GM12878 (cell line): ENCODE measurements around the gene YWHAQ. TPM values are rescaled to one million over a fixed set of nuclear protein-coding genes. Genes with fewer than 3 reads are reported as not detected.
A peak's percentile ranks its signal among the peaks of the same experiment; 100 is the strongest.

Source experiments
- ATF7 ChIP-seq: fragments of 450-650 bp; IDR thresholded peaks from 2 replicates; pipeline ENCODE4 v1.6.1; 2016; ENCODE audit warnings: low read depth, mild to moderate bottlenecking
- CEBPZ ChIP-seq: fragments of 150-350 bp; IDR thresholded peaks from 2 replicates; pipeline ENCODE4 v1.6.1; 2016; ENCODE audit warnings: low read depth, low read length
- GABPA ChIP-seq: IDR thresholded peaks from 2 replicates; pipeline ENCODE4 v1.6.1; 2014; ENCODE audit warnings: antibody characterized with exemption, low read depth, mild to moderate bottlenecking, inconsistent platforms
- JUND ChIP-seq: IDR thresholded peaks from 2 replicates; pipeline ENCODE4 v1.6.1; 2012; ENCODE audit warnings: low read depth, mild to moderate bottlenecking, low read length, improper control_type of control experiment, moderate library complexity
- MTA2 ChIP-seq: fragments of 450-650 bp; IDR thresholded peaks from 2 replicates; pipeline ENCODE4 v1.6.1; 2016; ENCODE audit warnings: low read depth, mild to moderate bottlenecking, moderate library complexity
- RAD51 ChIP-seq: fragments of 450-650 bp; IDR thresholded peaks from 2 replicates; pipeline ENCODE4 v1.6.1; 2016; ENCODE audit warnings: moderate library complexity, mild to moderate bottlenecking, inconsistent platforms
- SMC3 ChIP-seq: IDR thresholded peaks from 2 replicates; pipeline ENCODE4 v1.6.1; 2011; ENCODE audit warnings: low read length, improper control_type of control experiment, borderline replicate concordance
- polyA plus RNA-seq, 11 experiments: library from polyadenylated mRNA; depleted of rRNA in 4 of 11; unstranded in 6 of 11; stranded (reverse) in 5 of 11; fragments of >200 nt; fragmentation: Nextera tagmentation in 4 of 11; fragmentation: Illumina TruSeq in 1 of 11; extraction: Ambion mirVana in 4 of 11; extraction: Trizol in 1 of 11; gene quantifications; 1 replicate in 1 of 11; 2 replicates in 10 of 11; pipeline versions ENCODE4 v1.2.1 to v1.2.3, GENCODE V29; 2011 to 2016; ENCODE audit warnings: inconsistent platforms in 2 of 11, missing spikeins in 2 of 11, low read depth in 1 of 11
- total RNA-seq, 4 experiments: library from RNA; depleted of rRNA in 3 of 4; stranded (reverse); fragments of >200 nt in 3 of 4; fragmentation: Illumina TruSeq in 1 of 4; extraction: Trizol in 1 of 4; gene quantifications; 2 replicates each; pipeline versions ENCODE4 v1.2.1 to v1.2.3, GENCODE V29; 2013 to 2021
- TF ChIP-seq, protein P1 (sequence below): fragments of 450-650 bp; IDR thresholded peaks from 2 replicates; pipeline ENCODE4 v1.6.1; 2016; ENCODE audit warnings: mild to moderate bottlenecking, moderate library complexity, borderline replicate concordance
- TF ChIP-seq, protein P2 (sequence below): IDR thresholded peaks from 2 replicates; pipeline ENCODE4 v1.6.1; 2011; ENCODE audit warnings: low read depth, low read length, improper control_type of control experiment, borderline replicate concordance

YWHAQ gene
- total and polyA plus RNA-seq, 10 of the 15 experiments (the other 5 are each of a cell fraction or from before 2014, with no cell fraction given) = 63.0 to 515 (median 219) TPM

- TF ChIP-seq, protein P1, sequence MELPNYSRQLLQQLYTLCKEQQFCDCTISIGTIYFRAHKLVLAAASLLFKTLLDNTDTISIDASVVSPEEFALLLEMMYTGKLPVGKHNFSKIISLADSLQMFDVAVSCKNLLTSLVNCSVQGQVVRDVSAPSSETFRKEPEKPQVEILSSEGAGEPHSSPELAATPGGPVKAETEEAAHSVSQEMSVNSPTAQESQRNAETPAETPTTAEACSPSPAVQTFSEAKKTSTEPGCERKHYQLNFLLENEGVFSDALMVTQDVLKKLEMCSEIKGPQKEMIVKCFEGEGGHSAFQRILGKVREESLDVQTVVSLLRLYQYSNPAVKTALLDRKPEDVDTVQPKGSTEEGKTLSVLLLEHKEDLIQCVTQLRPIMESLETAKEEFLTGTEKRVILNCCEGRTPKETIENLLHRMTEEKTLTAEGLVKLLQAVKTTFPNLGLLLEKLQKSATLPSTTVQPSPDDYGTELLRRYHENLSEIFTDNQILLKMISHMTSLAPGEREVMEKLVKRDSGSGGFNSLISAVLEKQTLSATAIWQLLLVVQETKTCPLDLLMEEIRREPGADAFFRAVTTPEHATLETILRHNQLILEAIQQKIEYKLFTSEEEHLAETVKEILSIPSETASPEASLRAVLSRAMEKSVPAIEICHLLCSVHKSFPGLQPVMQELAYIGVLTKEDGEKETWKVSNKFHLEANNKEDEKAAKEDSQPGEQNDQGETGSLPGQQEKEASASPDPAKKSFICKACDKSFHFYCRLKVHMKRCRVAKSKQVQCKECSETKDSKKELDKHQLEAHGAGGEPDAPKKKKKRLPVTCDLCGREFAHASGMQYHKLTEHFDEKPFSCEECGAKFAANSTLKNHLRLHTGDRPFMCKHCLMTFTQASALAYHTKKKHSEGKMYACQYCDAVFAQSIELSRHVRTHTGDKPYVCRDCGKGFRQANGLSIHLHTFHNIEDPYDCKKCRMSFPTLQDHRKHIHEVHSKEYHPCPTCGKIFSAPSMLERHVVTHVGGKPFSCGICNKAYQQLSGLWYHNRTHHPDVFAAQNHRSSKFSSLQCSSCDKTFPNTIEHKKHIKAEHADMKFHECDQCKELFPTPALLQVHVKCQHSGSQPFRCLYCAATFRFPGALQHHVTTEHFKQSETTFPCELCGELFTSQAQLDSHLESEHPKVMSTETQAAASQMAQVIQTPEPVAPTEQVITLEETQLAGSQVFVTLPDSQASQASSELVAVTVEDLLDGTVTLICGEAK = peak; percentile 91
- TF ChIP-seq CEBPZ (no peak), SMC3 (no peak; the same call in 1 of the 2 replicates), ATF7 (no peak), GABPA (peak; percentile 89), RAD51 (no peak), MTA2 (no peak), JUND (no peak)
- TF ChIP-seq, protein P2, sequence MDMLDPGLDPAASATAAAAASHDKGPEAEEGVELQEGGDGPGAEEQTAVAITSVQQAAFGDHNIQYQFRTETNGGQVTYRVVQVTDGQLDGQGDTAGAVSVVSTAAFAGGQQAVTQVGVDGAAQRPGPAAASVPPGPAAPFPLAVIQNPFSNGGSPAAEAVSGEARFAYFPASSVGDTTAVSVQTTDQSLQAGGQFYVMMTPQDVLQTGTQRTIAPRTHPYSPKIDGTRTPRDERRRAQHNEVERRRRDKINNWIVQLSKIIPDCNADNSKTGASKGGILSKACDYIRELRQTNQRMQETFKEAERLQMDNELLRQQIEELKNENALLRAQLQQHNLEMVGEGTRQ = no peak
Measured at GRCh38 chr2:9555297-9556120, 75.3 kb downstream of the YWHAQ start, which contains the start of gene ADAM17 (continued).
